Caco-2 (cell line): ENCODE results near the gene NUDC. TPM values are rescaled to one million over a fixed set of nuclear protein-coding genes. Genes with fewer than 3 reads are reported as not detected.
A peak's percentile ranks its signal among the peaks of the same experiment; 100 is the strongest.
"Not testable (repeated sequence)": the region's sequence is repeated elsewhere in the genome, so short reads cannot be mapped to it uniquely, and the experiment has no call there.

ENCODE experiments used
- BruUV-seq: library from RNA; stranded (reverse); fragments of 400-500 nt; replicated peaks from 2 replicates; lab custom pipeline; 2021; lab: Mats Ljungman, UMichigan
- CTCF ChIA-PET: fragments of 300-600 bp; sonication (Branson Sonifier 250); formaldehyde crosslinking; loops from one replicate; lab custom pipeline; 2022; ENCODE audit warnings: antibody characterized with exemption; lab: Charles Lee
- POLR2A ChIA-PET: fragments of 300-600 bp; sonication (Branson Sonifier 250); formaldehyde crosslinking; loops from one replicate; lab custom pipeline; 2022; ENCODE audit warnings: antibody characterized with exemption; lab: Charles Lee
- DNase-seq, 2 experiments: peaks; one replicate each; pipeline versions ENCODE4 v3.0.0 to v3.0.0-alpha.2; 2020 to 2022
- H3K27me3 ChIP-seq: replicated peaks from 2 replicates; pipeline ENCODE4 v1.6.0; 2011; ENCODE audit warnings: low read length; ENCODE audit not compliant: control insufficient read depth, insufficient read depth
- H3K36me3 ChIP-seq: 2 replicates; pipeline ENCODE4 v1.5.1; 2011; ENCODE audit warnings: low read length; ENCODE audit not compliant: control insufficient read depth, insufficient read depth
- H3K4me1 ChIP-seq: fragments of 250-450 bp; sonication (Bioruptor Pico); 2 replicates; pipeline ENCODE4 v1.5.1; 2020; ENCODE audit warnings: mild to moderate bottlenecking
- H3K4me3 ChIP-seq: 2 replicates; pipeline ENCODE4 v1.5.1; 2011; ENCODE audit warnings: low read depth, mild to moderate bottlenecking, control low read depth, low read length
- H3K9me3 ChIP-seq: fragments of 250-450 bp; sonication (Bioruptor Pico); 2 replicates; pipeline ENCODE4 v1.5.1; 2020; ENCODE audit warnings: mild to moderate bottlenecking, moderate library complexity
- H3K27ac Mint-ChIP-seq: one replicate; pipeline ENCODE4 v1.8.0; 2022; ENCODE audit warnings: mixed read lengths; ENCODE audit not compliant: unreplicated experiment
- H3K27me3 Mint-ChIP-seq: one replicate; pipeline ENCODE4 v1.8.0; 2022; ENCODE audit warnings: mixed read lengths; ENCODE audit not compliant: insufficient read depth, unreplicated experiment
- H3K36me3 Mint-ChIP-seq: one replicate; pipeline ENCODE4 v1.8.0; 2022; ENCODE audit warnings: mild to moderate bottlenecking, mixed read lengths; ENCODE audit not compliant: insufficient read depth, unreplicated experiment
- H3K4me1 Mint-ChIP-seq: one replicate; pipeline ENCODE4 v1.8.0; 2022; ENCODE audit warnings: low read depth, mixed read lengths; ENCODE audit not compliant: unreplicated experiment
- H3K4me3 Mint-ChIP-seq: one replicate; pipeline ENCODE4 v1.8.0; 2022; ENCODE audit warnings: mild to moderate bottlenecking, moderate library complexity, mixed read lengths; ENCODE audit not compliant: unreplicated experiment
- H3K9me3 Mint-ChIP-seq: one replicate; pipeline ENCODE4 v1.8.0; 2022; ENCODE audit warnings: mixed read lengths; ENCODE audit not compliant: unreplicated experiment
- intact Hi-C: fragments of 100-400 bp; cut with micrococcal nuclease; formaldehyde crosslinking; loops from one replicate; pipeline ENCODE4 v1.10.0; 2022; ENCODE audit not compliant: unreplicated experiment
- total RNA-seq: library from RNA; stranded (reverse); gene quantifications from 2 replicates; pipeline ENCODE4 v1.2.3, GENCODE V29; 2022
- TF ChIP-seq, protein P1 (sequence below), 2 experiments: fragments of 200-600 bp in 1 of 2; IDR thresholded peaks; 1 replicate in 1 of 2; 2 replicates in 1 of 2; pipeline versions ENCODE4 v1.5.1 to v1.8.0; 2011 to 2022; ENCODE audit warnings: antibody characterized with exemption in 1 of 2, control low read depth in 1 of 2, inconsistent platforms in 1 of 2, low read depth in 1 of 2, low read length in 1 of 2, mild to moderate bottlenecking in 1 of 2, moderate library complexity in 1 of 2; ENCODE audit not compliant: insufficient read depth in 1 of 2, severe bottlenecking in 1 of 2, unreplicated experiment in 1 of 2

The NUDC gene
- total RNA-seq, 1 experiment from 2014 or later = 81.3 TPM

DNA sequence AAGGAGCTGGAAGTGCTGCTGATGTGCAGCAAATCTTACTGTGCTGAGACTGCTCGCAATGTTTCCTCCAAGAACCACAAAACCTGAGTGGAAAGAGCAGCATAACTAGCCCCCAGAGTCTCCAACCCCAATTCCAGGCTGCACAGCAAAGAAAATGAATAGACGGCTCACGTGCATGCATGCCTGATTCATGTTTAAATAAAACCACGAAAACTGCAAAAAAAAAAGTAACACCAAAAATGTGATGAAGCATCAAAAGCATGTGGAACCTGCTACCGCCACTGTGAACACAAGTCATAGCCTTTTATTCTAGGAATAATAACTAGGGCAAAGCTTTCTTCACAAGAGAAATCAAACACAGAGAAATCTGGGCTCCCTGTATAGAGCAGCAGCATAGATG, 62.3 kb downstream of the NUDC start:
- Mint-ChIP-seq H3K4me1 (no peaks in the 10 kb centered on the region), H3K4me3 (no peak overlapping the region), H3K27me3 (no peaks in the 10 kb centered on the region), H3K9me3 (no peaks in the 10 kb centered on the region), H3K36me3 (peaks cover 6% of the 10 kb centered on the region), H3K27ac (no peak overlapping the region)
- Histone ChIP-seq H3K4me1 (no peaks in the 10 kb centered on the region), H3K9me3 (no peaks in the 10 kb centered on the region), H3K36me3 (no peaks in the 10 kb centered on the region), H3K27me3 (no peaks in the 10 kb centered on the region), H3K4me3 (no peak overlapping the region)
- intact Hi-C loops = no loop called here
- BruUV-seq = no TSS peak
- CTCF ChIA-PET = no interaction called here
- POLR2A ChIA-PET = no interaction called here
- no peak for DNase-seq
- TF ChIP-seq, protein P1, sequence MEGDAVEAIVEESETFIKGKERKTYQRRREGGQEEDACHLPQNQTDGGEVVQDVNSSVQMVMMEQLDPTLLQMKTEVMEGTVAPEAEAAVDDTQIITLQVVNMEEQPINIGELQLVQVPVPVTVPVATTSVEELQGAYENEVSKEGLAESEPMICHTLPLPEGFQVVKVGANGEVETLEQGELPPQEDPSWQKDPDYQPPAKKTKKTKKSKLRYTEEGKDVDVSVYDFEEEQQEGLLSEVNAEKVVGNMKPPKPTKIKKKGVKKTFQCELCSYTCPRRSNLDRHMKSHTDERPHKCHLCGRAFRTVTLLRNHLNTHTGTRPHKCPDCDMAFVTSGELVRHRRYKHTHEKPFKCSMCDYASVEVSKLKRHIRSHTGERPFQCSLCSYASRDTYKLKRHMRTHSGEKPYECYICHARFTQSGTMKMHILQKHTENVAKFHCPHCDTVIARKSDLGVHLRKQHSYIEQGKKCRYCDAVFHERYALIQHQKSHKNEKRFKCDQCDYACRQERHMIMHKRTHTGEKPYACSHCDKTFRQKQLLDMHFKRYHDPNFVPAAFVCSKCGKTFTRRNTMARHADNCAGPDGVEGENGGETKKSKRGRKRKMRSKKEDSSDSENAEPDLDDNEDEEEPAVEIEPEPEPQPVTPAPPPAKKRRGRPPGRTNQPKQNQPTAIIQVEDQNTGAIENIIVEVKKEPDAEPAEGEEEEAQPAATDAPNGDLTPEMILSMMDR (IDR thresholded peaks at IDR 0.05; ENCODE audit: insufficient read depth in 1 of 2, low read depth in 1 of 2, low read length in 1 of 2, severe bottlenecking in 1 of 2, unreplicated experiment in 1 of 2) = no peak

GRCh38 chr1:26984291-26984690, 62.7 kb downstream of the NUDC start:
- H3K36me3 Mint-ChIP-seq = peaks cover 6% of the 10 kb centered on the region
- ChIA-PET CTCF (no interaction called here), POLR2A (no interaction called here)
- no TSS peak for BruUV-seq
- Histone ChIP-seq H3K4me3 (no peak overlapping the region), H3K27me3 (no peaks in the 10 kb centered on the region), H3K4me1 (no peaks in the 10 kb centered on the region), H3K9me3 (no peaks in the 10 kb centered on the region), H3K36me3 (no peaks in the 10 kb centered on the region)
- no peaks in the 10 kb centered on the region for H3K27me3 Mint-ChIP-seq
- TF ChIP-seq, protein P1 (IDR thresholded peaks at IDR 0.05; ENCODE audit: insufficient read depth in 1 of 2, low read depth in 1 of 2, low read length in 1 of 2, severe bottlenecking in 1 of 2, unreplicated experiment in 1 of 2) = no peak
- DNase-seq = no peak
- no peak overlapping the region for H3K4me3 Mint-ChIP-seq
- no peak overlapping the region for H3K27ac Mint-ChIP-seq
- intact Hi-C loops = no loop called here
- peaks cover under 1% of the 10 kb centered on the region for H3K9me3 Mint-ChIP-seq
- no peaks in the 10 kb centered on the region for H3K4me1 Mint-ChIP-seq

DNA sequence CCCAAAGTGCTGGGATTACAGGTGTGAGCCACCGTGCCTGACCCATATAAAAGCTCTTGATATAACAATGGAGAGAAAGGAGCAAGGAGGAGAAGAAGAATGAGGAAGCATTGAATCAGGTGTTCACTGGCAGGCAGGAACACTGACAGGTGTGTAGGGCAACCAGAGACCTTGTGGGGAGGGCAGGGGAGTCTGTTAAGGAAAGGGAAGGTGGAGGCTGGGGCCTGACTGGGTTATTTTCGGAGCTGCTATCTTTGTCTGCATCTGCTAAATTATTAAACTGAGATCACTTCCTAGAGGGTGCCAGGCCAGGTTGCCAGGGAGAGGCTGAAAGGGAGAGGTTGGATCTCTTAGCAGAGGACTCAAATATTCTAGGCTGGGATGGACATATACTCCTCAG, 65.1 kb downstream of the NUDC start:
- H3K27me3 ChIP-seq = no peaks in the 10 kb centered on the region
- TF ChIP-seq, protein P1 (IDR thresholded peaks at IDR 0.05; ENCODE audit: insufficient read depth in 1 of 2, low read depth in 1 of 2, low read length in 1 of 2, severe bottlenecking in 1 of 2, unreplicated experiment in 1 of 2) = no peak
- H3K36me3 ChIP-seq = no peaks in the 10 kb centered on the region
- no TSS peak for BruUV-seq
- peaks cover 7% of the 10 kb centered on the region for H3K9me3 Mint-ChIP-seq
- H3K9me3 ChIP-seq = no peaks in the 10 kb centered on the region
- intact Hi-C loops = no loop called here
- no peaks in the 10 kb centered on the region for H3K27me3 Mint-ChIP-seq
- POLR2A ChIA-PET = no interaction called here
- CTCF ChIA-PET = no interaction called here
- H3K4me3 ChIP-seq = no peak overlapping the region
- DNase-seq = no peak
- no peak overlapping the region for H3K27ac Mint-ChIP-seq
- peaks cover 14% of the 10 kb centered on the region for H3K4me1 Mint-ChIP-seq
- peaks cover 26% of the 10 kb centered on the region for H3K36me3 Mint-ChIP-seq
- peaks cover 16% of the 10 kb centered on the region for H3K4me1 ChIP-seq
- H3K4me3 Mint-ChIP-seq = no peak overlapping the region

GRCh38 chr1:26989403-26990109, 68.0 kb downstream of the NUDC start:
- peaks cover 17% of the 10 kb centered on the region for H3K4me1 Mint-ChIP-seq
- POLR2A ChIA-PET, CTCF ChIA-PET: not testable (repeated sequence)

More at GRCh38 chr1:26989403-26990109, 68.0 kb downstream of the NUDC start:
- H3K4me1 ChIP-seq = peaks cover 29% of the 10 kb centered on the region
- not testable (repeated sequence) for H3K4me3 ChIP-seq, H3K27me3 Mint-ChIP-seq, H3K36me3 ChIP-seq, BruUV-seq, H3K9me3 ChIP-seq, H3K4me3 Mint-ChIP-seq, H3K9me3 Mint-ChIP-seq, H3K27me3 ChIP-seq, DNase-seq
- intact Hi-C loops = loop anchor here (2.0 to 5.0 kb wide), 2 partner anchors 23 to 292 kb away; partner anchors contain the start of gene ARID1A
- Mint-ChIP-seq H3K36me3 (peaks cover 33% of the 10 kb centered on the region), H3K27ac (peak overlapping the region; percentile 96)
